NCI-H510A (cell line): ENCODE data around the gene CHRDL1.
"Not testable (repeated sequence)": the region's sequence is repeated elsewhere in the genome, so short reads cannot be mapped to it uniquely, and the experiment has no call there.

ENCODE experiments used
- DNase-seq: peaks from one replicate; lab custom pipeline; 2025; lab: John Stamatoyannopoulos, UW

The CHRDL1 gene, protein sequence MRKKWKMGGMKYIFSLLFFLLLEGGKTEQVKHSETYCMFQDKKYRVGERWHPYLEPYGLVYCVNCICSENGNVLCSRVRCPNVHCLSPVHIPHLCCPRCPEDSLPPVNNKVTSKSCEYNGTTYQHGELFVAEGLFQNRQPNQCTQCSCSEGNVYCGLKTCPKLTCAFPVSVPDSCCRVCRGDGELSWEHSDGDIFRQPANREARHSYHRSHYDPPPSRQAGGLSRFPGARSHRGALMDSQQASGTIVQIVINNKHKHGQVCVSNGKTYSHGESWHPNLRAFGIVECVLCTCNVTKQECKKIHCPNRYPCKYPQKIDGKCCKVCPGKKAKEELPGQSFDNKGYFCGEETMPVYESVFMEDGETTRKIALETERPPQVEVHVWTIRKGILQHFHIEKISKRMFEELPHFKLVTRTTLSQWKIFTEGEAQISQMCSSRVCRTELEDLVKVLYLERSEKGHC

DNA sequence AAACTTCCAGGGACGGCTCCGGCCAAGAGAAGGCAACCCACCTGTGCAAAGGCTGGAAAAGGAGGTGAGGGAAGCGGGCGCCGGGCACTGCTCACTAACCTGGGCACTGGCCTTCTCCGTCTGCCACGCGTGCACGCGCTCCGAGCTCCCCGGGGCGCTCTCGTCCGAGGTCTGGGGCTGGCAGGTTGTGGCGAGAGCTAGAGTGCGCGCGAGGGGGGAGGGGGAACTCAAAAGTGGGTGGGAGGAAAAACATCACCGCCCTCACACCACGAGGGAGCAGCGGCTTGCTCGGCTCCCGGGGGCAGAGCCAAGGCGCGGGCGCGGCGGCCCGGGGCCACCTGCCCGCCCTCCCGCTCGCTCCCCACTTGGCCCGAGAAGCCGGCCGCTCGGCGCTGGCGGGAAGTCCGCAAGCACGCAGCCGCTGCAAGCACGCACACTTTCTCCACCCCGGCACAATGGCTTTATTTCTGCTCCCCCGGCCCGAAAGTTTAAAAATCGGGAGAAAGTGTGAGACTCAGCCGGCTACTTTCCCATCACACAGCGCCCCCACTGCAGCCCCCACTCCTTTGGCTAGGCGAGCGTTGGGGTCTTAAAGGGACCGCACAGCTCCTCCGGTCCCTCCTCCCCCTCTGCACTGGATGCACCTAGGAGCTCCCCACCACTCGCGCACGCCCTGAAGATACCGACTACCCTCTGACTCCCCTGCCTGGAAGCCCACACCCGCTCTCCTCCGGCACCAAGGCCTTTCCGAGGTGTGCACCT, at the start of gene CHRDL1:
CHRDL1 (minus strand) TSS at position 173 of the 762 bp plus-strand sequence. CDS start 3,636 bp downstream, outside the sequence.
- peak; percentile 28 for DNase-seq

DNA sequence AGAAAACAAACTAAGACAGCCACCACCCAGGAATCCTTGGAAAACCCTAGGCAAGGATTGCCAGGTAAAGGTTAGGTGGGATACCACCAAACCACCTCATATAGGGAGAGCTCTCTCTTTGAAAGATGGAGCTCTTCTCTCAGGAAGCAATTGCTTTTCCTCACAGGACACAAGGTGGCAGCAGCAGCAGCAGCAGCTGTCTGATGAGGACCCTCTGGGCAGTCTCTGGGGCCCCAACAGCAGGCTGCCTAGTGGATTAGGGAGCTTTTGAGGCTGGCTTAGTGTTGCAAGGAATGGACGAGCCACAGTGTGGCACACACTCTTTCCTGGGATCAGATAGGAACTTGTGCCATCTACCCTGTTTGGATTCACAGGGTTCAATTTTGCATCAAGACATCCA, 41.4 kb upstream of the CHRDL1 start:
- DNase-seq: no peak

DNA sequence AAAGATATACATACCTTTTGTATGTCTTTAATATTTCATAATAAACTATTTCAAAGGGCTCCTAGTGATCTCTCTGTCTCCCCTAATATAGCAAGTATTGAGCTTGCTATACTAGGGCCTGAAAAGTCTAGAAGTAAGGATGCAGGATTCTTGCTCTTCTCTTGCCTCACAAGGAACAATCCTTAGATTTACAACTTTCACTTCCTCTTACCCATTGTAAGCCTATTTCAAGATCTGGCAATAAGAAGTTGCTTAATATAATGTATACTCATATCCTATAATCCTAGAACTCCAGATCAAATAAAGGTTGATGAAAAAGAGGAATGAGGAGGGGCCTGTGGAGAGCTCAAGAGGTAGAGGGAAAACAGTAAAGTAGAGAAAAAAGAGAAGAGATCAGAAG, 40.8 kb upstream of the CHRDL1 start:
- DNase-seq: no peak

DNA sequence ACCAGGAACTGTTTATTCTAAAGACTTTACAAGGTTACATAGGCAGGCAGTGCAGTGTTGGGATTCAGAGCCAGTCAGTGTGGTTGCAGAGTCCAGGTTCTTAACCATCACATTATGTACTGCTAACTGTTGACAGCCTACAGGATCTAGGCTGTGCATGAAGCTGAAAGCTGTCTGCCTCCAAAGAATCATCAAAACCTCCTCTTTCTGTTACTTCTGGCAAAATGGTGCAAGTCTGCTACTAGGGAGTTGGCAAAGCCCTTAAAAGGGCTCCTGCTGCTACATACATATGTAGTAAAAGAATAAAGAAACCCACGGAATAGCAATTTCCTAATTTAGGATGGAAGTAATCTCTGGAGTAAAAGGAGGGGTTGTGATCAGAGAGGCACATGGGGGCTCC, 40.4 kb upstream of the CHRDL1 start:
- no peak for DNase-seq

DNA sequence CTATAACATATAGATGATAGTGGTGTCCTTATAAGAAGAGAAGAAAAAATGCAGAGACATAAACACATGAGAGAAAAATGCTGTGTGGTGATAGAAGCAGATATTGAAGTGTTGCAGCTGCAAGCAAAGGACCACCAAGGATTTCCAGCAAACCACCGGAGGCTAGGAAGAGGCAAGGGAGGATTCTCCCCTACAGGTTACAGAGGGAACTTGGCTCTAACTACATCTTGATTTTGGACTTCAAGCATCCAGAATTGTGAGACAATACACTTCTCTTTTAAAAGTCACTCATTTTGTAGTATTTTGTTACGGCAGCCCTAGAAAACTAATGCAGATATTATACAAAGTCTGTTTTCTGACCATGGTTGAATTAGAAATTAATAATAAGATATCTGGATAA, 30.4 kb upstream of the CHRDL1 start:
- DNase-seq: no peak

DNA sequence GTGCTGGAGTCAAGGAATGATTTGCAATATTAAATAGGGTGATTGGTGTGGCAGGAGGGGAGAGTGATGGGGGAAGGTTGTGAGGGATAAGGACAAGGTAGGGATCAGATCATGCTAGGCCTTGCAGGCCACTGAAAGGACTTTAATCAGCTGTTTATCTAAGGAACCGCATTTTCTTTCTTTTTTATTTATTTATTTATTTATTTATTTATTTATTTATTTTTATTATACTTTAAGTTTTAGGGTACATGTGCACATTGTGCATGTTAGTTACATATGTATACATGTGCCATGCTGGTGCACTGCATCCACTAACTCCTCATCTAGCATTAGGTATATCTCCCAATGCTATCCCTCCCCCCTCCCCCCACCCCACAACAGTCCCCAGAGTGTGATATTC, 20.9 kb upstream of the CHRDL1 start:
- DNase-seq: not testable (repeated sequence)

DNA sequence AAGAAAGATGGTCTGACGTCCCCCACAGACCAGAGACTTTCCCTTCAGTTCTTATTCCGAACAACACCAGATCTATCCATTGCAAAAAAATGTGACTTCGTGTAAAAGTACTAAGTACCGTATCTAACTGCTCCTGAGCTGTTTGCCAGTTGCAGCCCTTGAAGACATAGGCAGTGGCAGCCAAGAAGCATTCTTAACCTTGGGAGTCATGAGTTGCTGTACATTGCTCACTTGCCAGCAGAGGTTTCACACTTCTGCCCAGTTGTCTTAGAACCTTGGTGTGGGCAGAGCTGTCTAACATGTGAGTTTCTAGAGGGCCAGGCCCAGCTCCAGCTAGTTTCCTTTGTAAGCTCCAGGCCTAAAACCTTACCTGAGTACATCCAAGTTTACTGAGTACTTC, 10.5 kb upstream of the CHRDL1 start:
- no peak for DNase-seq

DNA sequence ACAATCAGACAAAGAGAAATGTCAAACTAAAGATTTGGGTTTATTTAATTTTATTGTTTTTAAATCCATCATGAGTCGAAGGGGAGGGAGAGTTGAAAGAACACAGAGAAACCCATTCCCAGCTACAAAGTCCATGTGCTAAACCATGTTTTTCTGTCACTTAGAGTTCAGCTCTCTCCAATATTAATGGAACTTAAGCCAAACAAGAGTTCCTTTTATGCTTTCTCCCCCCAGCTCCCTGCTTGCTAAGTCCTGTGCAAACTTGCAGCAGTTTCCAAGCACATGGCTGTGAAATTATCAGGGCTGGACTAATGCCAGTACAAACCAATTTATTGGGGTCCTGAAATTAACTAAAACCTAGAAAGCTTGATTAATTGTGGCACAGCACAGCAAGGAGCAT, 9.7 kb upstream of the CHRDL1 start:
- no peak for DNase-seq

DNA sequence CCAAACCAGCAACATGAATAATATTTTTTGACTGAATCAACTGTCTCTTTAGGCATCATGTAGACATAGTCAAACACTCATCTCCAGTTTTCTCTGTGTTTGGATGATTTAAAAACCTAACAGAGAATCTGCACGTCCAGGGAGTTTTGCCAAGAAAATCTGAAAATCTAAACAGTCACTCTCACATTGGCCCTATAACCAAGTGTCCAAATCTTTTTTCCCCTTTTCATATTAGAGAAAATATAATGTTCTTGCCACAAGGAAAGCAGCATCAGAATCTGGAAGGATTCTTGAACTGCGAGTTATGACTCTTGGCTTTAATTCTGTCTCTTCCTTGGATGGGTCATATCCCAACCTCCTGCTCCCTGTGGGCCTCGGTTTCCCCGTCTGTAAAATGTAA, 8.8 kb upstream of the CHRDL1 start:
- no peak for DNase-seq

DNA sequence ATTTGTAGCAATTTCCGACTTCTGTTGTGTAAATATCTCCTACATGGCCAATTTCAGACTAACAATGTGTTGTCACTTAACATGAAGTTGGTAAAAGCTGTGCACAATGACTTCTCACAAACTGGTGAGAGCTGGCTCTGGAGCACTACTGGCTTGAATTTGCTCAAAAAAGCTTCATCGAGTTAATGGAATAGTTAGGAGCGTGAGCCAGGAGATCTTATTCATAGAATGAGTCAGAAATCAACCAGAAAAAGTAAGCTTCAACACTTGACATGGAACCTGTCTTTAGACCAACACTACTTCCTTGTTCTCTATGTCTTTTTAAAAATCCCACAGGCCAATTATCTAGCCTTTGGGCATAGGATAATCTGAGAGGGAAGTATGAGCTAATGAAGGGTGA, 7.9 kb upstream of the CHRDL1 start:
- DNase-seq: no peak

DNA sequence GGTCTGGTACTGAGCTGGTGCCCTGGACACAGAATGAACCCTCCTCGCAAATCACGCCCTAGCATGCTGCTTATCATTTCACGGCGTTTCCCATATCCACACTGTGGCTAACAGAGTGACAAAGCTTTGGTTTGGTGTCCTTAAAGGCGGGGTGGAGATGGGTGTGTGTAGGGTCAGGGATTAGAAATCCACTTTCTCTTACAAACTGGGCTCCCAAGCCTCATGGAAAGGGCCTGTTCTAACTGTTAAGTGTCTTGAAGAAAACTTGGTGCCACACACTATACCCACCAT, 735 bp upstream of the CHRDL1 start:
- DNase-seq: no peak

DNA sequence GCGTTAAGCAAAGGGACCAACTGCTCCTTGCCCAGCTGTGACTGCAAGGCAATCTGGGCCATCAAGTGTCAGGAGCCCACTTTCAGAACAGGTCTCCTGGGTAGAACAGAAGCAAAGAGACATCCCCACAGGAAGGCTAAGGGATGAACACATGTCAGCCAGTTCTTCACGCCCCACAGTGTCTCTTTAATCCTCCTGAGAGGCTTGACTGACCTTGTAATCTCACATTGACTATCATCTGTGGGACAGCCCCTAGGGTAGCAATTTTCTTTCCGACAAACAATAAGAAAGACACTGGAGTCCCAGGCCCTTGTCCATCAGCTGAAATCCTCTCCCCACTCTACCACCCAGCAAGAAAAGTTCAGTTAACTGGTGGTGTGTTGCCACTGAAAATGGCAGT, 1.0 kb downstream of the CHRDL1 start:
- DNase-seq: no peak

DNA sequence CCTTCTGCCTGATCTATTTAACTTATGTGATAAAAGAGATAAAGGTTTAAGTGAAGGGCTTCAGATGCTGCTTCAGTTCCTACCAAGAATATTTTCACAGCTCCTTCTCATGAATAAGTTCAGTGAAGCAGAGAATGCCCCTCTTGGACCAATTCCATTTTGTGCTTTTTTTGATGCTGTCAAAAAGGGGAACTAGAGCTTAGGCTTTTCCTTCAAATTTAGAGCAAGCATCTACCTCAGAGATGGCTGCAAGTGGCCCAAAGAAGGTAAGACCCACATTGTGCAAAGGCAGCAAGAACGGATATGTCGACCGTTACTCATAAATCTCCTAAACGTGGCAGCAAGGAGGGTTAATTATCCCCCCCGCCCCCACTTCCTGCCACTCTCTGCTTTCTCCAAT, 4.5 kb downstream of the CHRDL1 start:
- no peak for DNase-seq

DNA sequence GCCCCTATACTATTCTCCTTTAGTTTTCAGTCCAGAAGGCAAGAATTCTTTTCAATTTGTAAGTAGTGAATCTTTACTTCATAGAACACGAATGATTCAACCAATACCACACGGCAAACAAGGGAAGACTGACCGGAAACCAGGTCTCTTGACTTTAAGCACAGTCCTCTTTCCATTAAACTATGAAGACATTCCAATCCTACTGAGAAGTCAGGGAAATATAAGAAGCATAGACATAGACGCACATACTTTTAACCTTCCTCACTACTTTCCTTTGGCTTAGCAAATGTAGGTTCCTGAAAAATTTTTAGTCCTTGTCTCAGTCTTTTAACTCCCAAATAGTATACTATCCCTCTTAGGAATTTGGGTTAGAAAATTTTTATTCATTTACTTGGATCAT, 9.1 kb downstream of the CHRDL1 start:
- no peak for DNase-seq

DNA sequence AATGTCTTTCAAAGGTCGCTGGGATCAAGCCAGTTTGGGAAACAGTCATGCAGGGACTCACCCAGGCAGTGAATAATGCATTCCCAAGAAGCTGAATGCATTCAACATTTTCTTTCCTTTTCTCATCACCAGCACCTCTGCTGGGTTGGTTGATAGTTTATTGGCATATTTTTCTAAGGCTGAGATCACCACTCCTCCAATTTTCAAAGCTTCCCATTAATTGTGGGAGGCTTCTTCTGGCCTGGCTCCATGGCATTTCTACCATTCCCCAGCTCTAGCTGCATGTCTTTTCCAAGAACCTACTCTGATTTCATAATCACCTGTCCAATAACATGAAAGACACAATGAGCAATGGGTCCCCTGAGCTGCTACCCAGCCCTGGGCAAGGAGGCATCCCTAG, 35.8 kb downstream of the CHRDL1 start:
- no peak for DNase-seq

DNA sequence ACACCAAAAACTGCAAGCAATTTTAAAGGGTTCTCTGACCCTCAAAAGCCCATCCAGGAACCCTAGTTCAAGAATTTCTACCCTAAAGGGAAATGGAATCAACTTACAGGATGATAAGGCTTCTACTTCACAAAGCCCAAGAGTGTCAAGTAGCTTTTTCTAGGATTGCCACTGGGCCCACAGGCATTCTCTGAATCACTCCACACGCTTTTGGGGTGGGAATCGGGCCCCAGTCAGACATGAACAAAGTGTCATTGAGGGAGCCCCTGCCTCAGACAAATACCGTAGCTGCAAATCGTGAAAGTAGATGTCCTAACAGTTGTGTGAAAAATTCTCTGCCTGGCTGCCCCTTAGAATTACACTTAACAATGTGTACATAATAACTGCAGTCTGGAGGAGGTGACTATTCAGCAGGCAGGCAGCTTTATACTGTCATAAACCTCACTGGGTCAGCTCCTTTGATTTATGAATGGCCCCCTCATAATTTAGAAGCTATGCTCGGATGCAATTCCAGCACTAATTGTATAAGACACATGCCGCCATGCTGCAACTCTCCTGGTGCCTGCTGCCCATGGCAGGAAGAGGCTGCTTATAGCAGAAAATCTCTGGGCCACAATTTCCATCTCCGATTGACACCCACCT, 36.7 kb downstream of the CHRDL1 start:
- DNase-seq: no peak

DNA sequence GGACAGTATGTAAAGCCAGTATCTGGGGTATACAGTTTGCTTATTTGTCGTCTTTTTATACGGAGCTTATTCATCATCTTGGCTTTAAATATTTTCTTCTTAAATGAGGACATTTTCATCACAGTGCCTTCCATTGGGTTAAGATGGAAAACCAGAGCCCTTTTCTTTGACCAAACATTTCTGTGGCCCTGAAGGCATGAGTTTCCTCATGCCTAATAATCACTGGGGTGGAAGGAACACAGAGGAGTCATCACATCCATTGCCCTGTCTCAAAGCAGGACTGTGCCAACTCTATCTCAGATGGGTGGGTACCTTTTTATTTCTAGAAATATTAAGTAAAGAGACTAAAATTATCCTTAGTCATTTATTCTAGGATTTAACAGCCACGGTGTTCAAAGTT, 40.0 kb downstream of the CHRDL1 start:
- no peak for DNase-seq

DNA sequence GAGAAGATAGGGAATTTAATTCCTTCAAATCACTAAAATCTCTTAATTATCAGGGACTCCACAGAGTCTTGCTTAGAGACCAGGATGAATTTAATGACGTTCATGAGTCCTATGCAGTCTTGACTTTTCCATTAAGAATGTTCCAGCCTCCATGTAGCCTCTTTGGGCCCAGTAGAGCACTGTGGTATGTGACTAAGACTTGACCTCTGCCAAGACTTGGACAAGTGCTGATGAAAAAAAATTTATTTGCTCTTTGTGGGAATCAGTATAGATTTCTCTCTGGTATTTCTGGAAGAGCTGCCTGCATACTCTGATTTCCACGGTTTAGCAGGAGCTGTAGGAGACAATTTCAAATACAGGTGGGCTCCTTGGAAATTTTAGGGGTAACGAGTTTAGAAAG, 40.6 kb downstream of the CHRDL1 start:
- no peak for DNase-seq

DNA sequence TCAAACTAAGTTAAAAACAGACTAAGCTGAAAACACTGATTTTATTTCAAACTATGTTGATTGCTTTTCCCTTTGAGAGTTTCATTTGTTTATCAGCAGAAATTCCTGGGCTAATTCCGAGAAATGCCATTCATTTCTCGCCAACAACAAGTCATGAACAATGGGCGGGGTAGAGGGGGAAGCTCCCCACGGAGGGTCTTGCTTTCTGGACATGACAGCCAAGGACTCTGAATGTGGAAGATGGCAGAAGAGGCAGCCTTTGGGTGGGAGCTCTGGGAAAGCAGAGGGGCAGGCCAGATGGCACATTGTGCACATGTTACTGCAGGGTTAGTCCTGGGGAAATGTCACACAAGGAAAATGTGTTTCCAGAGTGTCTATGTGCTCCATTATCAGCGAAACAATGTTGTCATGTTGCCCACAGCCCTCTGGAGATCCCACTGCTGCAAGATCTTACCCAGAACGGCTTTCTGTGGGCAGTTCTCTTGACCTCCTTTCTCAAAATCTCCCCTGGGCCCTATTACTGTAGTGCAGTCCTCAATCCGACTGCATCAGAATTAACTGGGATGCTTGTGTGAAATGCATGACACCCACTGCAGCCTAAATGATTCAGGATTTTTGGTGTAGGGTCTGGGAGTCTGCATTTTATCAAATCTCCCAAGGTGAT, 45.0 kb downstream of the CHRDL1 start:
- no peak for DNase-seq

DNA sequence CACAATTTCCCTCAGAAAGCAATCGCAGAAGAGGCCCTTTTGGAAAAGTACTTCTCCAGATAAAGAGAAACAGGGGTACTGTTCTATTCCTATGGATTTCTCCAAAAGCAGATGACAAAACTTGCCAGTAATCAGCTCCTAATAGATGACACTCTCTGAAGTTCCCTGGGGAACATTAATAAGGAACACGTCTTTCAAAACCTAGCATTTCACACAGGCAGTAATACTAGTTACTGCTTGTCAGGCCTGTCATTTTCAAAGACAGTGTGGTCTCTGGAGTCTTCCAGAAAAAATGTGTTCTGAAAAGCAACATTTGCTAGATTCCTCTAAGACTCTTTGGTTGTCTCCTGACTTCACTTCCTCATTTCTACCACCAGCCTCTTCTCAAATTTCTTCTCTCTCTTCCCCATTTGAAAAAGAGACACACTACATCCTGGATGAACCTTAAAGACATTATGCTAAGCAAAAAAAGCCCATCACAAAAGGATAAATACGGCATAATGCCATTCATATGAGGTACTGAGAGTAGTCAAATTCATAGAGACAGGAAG, 47.3 kb downstream of the CHRDL1 start:
- DNase-seq: no peak

DNA sequence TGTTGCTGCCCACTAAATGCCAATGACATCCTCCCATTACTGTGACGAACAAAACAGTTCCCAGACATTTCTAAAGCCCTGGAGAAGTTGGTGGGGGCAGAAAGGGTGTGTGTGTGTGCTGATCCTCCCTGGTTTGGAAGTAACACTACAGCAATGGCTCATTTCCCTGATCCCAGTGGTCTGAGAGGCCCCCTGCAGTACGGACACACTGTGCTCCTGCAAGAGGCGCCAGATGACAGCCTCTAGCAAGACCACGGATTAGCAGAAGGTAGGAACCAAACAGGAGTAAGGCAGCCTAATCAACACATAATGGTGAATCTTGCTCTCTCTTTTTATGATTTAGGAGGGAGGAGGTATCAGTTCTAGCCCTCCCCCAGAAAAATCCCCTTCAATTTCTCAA, 49.6 kb downstream of the CHRDL1 start:
- no peak for DNase-seq

DNA sequence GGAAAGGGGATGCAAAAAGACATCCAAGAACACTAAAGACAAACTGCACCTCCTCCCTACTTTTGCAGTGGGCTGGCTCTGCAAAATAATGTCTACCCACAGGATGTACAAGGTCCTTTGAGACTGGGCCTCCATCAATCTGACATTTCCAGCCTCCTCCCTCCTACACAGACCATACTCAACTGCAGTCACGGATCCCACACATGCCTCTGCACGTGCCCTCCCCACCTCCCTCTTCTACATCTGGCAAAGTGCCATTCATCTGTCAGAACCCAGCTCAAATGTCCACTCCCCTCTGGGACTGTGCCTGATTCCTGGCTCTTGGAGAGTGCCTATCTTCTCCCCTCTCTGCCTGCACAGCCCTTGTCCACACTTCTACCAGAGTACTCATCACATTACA, 50.3 kb downstream of the CHRDL1 start:
- DNase-seq: no peak
